Temporal lobe (tissue), 1 donor: ENCODE measurements around the gene EVI2A. TPM values are rescaled to one million over a fixed set of nuclear protein-coding genes. Genes with fewer than 3 reads are reported as not detected.

Source experiments
- total RNA-seq: library from RNA; depleted of rRNA; stranded (reverse); fragments of >200 nt; gene quantifications from one replicate; pipeline ENCODE4 v1.2.3, GENCODE V29; 2014

Gene EVI2A
- total RNA-seq, 1 donor from 2014 or later = 3.0 TPM

Other genes with a start within 250 kb of the EVI2A start
- 124 TPM for gene NF1, start 226.6 kb downstream of the EVI2A start, total RNA-seq
- gene OMG, start 24.4 kb downstream of the EVI2A start, total RNA-seq = 4.7 TPM
- gene EVI2B, start 7.6 kb downstream of the EVI2A start, total RNA-seq = 0.49 TPM
- gene RAB11FIP4, start 70.1 kb upstream of the EVI2A start, total RNA-seq = 56.5 TPM